HFFc6 (cell line): ENCODE data around the gene GALC. TPM values are rescaled to one million over a fixed set of nuclear protein-coding genes. Genes with fewer than 3 reads are reported as not detected.
A peak's percentile ranks its signal among the peaks of the same experiment; 100 is the strongest.

ENCODE experiments used
- DNase-seq: peaks from one replicate; pipeline ENCODE4 v3.0.0-alpha.2; 2018
- H3K27ac Mint-ChIP-seq: 2 replicates; pipeline ENCODE4 v1.8.0; 2020; ENCODE audit warnings: mild to moderate bottlenecking, mixed read lengths
- H3K27me3 Mint-ChIP-seq: 2 replicates; pipeline ENCODE4 v1.8.0; 2021; ENCODE audit warnings: mild to moderate bottlenecking, moderate library complexity, mixed read lengths; ENCODE audit not compliant: insufficient read depth
- H3K36me3 Mint-ChIP-seq: 2 replicates; pipeline ENCODE4 v1.8.0; 2021; ENCODE audit warnings: low read depth, mixed read lengths
- H3K4me1 Mint-ChIP-seq: 2 replicates; pipeline ENCODE4 v1.8.0; 2020; ENCODE audit warnings: low read depth, mixed read lengths
- H3K4me3 Mint-ChIP-seq: 2 replicates; pipeline ENCODE4 v1.8.0; 2020; ENCODE audit warnings: mild to moderate bottlenecking, moderate library complexity, mixed read lengths
- H3K9me3 Mint-ChIP-seq: 2 replicates; pipeline ENCODE4 v1.8.0; 2020; ENCODE audit warnings: mild to moderate bottlenecking, mixed read lengths
- total RNA-seq, 6 experiments: library from RNA; stranded (reverse); fragmentation: NEBNext Ultra II Directional; extraction: Animal tissue kit (Norgen Biotek cat#: 25700); gene quantifications; 2 replicates in 1 of 6; 3 replicates in 5 of 6; pipeline ENCODE4 v1.2.3, GENCODE V29; 2021
- TF ChIP-seq, protein P1 (sequence below): fragments of 200-600 bp; sonication (generic); IDR thresholded peaks from 2 replicates; pipeline ENCODE4 v1.5.0; 2021; ENCODE audit warnings: antibody characterized with exemption, mild to moderate bottlenecking

The GALC gene
- total RNA-seq, 6 experiments from 2014 or later, result 9.3 to 11.8 (median 10.8) TPM

GRCh38 chr14:87935886-87936285, 57.1 kb downstream of the GALC start:
- no peak for DNase-seq
- no peaks in the 10 kb centered on the region for H3K27me3 Mint-ChIP-seq
- H3K4me3 Mint-ChIP-seq, result no peak overlapping the region
- TF ChIP-seq, protein P1, sequence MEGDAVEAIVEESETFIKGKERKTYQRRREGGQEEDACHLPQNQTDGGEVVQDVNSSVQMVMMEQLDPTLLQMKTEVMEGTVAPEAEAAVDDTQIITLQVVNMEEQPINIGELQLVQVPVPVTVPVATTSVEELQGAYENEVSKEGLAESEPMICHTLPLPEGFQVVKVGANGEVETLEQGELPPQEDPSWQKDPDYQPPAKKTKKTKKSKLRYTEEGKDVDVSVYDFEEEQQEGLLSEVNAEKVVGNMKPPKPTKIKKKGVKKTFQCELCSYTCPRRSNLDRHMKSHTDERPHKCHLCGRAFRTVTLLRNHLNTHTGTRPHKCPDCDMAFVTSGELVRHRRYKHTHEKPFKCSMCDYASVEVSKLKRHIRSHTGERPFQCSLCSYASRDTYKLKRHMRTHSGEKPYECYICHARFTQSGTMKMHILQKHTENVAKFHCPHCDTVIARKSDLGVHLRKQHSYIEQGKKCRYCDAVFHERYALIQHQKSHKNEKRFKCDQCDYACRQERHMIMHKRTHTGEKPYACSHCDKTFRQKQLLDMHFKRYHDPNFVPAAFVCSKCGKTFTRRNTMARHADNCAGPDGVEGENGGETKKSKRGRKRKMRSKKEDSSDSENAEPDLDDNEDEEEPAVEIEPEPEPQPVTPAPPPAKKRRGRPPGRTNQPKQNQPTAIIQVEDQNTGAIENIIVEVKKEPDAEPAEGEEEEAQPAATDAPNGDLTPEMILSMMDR, result no peak
- H3K4me1 Mint-ChIP-seq, result no peaks in the 10 kb centered on the region
- H3K9me3 Mint-ChIP-seq, result no peaks in the 10 kb centered on the region
- H3K27ac Mint-ChIP-seq, result no peak overlapping the region
- H3K36me3 Mint-ChIP-seq, result no peaks in the 10 kb centered on the region

DNA sequence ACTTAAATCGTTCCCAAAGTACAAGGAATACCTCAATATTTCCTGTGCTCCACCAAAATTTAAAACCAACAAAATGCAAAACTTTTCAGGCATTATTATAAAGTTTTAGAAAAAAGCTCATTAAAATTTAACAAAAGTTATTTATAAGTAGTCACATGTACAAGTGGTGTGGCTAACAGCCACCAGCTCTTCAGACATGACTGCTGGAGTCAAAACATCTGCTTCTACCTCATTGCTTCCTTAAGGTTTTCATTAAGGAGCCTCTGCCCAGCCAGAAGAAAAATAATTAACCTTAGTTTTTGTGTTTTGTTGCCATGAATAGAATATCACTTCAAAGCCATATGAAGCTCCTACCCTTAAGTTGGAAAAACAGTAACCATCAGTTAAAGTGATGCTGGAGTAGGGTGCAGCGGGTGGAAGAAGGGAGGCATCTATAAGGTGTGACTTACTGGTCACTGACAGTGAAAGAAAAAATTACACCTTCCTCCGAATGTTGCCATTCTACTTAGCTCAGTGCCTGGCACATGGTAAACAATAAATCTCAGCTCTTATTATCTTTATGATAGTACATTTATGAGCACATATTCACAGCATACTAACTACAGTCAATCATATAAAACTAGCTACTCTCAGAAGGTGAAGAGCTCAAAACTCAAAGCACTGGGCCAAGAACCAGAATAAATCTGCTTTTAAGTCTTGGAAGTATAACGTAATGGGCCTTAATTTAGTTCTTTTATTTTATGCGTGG, 57.7 kb downstream of the GALC start:
- Mint-ChIP-seq H3K27ac (no peak overlapping the region), H3K4me3 (no peak overlapping the region), H3K9me3 (no peaks in the 10 kb centered on the region), H3K4me1 (no peaks in the 10 kb centered on the region), H3K27me3 (no peaks in the 10 kb centered on the region), H3K36me3 (no peaks in the 10 kb centered on the region)
- TF ChIP-seq, protein P1, result no peak
- no peak for DNase-seq

DNA sequence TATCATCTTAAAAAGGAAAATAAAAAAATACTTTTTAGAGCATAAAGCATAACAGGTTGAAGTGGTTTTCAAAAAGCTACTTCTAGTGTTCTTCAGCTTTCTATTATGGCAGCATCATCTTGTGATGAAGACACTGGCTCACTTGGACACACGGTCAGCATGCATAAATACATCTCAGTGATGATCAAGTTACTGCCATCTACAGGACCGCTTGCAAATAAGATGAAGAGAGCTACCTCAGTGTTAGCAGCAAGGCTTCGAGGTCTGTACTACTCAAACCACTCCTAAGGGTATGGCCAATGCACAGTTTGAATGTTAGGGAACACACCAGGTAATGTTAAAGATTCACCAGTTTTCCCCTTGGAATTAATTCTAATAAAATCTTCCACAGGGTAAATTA, 58.8 kb downstream of the GALC start:
- Mint-ChIP-seq H3K4me3 (no peak overlapping the region), H3K27me3 (no peaks in the 10 kb centered on the region), H3K27ac (no peak overlapping the region), H3K9me3 (no peaks in the 10 kb centered on the region), H3K4me1 (no peaks in the 10 kb centered on the region), H3K36me3 (no peaks in the 10 kb centered on the region)
- DNase-seq, result no peak
- TF ChIP-seq, protein P1, result peak; percentile 24; the same call in 1 of the 2 replicates

DNA sequence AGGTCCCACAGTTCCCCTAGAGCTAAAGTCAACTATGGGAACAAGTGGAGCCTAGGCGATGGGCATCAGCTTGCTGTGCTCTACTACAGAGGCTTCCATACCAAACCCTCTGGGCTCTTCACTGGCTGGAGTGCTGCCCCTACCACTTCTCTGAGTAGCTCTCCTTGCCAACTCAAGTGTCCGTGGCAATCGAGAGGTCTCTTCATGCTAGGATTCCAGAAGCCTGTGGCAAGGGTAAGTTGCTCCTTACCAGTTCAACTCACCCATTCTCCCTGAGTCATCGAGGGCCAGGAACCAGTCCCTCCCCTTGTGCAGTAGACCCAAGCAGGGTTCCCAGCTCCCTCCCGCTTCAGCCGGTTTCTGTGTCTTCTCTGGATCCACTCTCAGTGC, 76.1 kb downstream of the GALC start:
- Mint-ChIP-seq H3K4me1 (no peaks in the 10 kb centered on the region), H3K27me3 (no peaks in the 10 kb centered on the region; the same call in none of the 2 replicates), H3K9me3 (peaks cover 18% of the 10 kb centered on the region), H3K36me3 (no peaks in the 10 kb centered on the region), H3K4me3 (no peak overlapping the region), H3K27ac (no peak overlapping the region)
- no peak for DNase-seq
- TF ChIP-seq, protein P1, result no peak

GRCh38 chr14:87916103-87916885, 76.7 kb downstream of the GALC start:
- Mint-ChIP-seq H3K9me3 (peaks cover 18% of the 10 kb centered on the region), H3K36me3 (no peaks in the 10 kb centered on the region), H3K4me3 (no peak overlapping the region), H3K4me1 (no peaks in the 10 kb centered on the region), H3K27ac (no peak overlapping the region), H3K27me3 (no peaks in the 10 kb centered on the region; the same call in none of the 2 replicates)
- TF ChIP-seq, protein P1, result no peak
- DNase-seq, result no peak
